Effector memory CD4-positive, alpha-beta T cell (primary cell): ENCODE data around the gene RAB10.

ENCODE experiments used
- DNase-seq, 3 donors: peaks; one replicate each; pipeline ENCODE4 v3.0.0-alpha.2; 2020
- H3K27ac ChIP-seq: 2 replicates; pipeline ENCODE4 v1.7.0; 2013; ENCODE audit warnings: mild to moderate bottlenecking, low read length, moderate library complexity; ENCODE audit not compliant: insufficient read depth, poor library complexity, severe bottlenecking
- H3K27me3 ChIP-seq: replicated peaks from 2 replicates; pipeline ENCODE4 v1.7.0; 2013; ENCODE audit warnings: mild to moderate bottlenecking, low read length; ENCODE audit not compliant: insufficient read depth, control insufficient read depth, poor library complexity, severe bottlenecking
- H3K36me3 ChIP-seq: 2 replicates; pipeline ENCODE4 v1.7.0; 2013; ENCODE audit warnings: mild to moderate bottlenecking, low read length, moderate library complexity; ENCODE audit not compliant: control insufficient read depth, insufficient read depth
- H3K4me1 ChIP-seq: 2 replicates; pipeline ENCODE4 v1.7.0; 2013; ENCODE audit warnings: low read length, mild to moderate bottlenecking; ENCODE audit not compliant: control insufficient read depth, insufficient read depth, poor library complexity, severe bottlenecking
- H3K4me3 ChIP-seq: 2 replicates; pipeline ENCODE4 v1.7.0; 2013; ENCODE audit warnings: low read length, low read depth, mild to moderate bottlenecking; ENCODE audit not compliant: insufficient read depth, poor library complexity, severe bottlenecking
- H3K9me3 ChIP-seq: 2 replicates; pipeline ENCODE4 v1.7.0; 2013; ENCODE audit warnings: mild to moderate bottlenecking, low read length, moderate library complexity; ENCODE audit not compliant: control insufficient read depth

RAB10 gene

DNA sequence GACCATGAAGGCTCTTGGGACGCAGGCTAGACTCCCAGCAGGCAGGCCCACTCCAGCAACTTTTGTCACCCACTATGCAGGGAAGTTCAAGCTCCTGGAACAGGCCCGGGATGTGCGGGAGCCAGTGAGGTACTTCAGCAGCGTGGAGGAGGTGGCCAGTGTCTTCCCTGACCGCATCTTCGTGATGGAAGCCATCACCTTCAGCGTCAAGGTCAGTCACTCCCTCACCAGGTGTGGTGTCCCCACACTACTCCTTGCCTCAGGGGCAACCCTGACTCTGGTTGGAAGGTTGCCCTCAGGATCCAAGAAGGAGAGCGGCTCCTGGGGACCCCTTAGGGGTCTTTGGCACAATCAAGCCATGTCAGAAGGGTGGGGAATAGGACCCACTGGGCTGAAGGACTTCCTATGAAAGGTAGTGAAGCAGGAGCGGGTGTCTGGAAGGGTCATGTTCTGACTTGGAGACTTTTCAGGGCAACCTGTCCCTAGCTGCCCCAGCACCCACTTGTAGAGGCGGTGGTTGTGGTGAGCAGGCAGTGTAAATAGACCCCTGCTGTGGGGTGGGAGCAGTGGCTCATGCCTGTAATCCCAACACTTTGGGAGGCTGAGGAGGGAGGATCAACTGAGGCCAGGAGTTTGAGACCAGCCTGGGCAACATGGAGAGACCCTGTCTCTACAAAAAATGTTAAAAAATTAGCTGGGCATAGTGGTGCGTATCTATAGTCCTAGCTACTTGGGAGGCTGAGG lies 149.2 kb downstream of the RAB10 start:
- Histone ChIP-seq H3K9me3 (no peaks in the 10 kb centered on the region), H3K36me3 (no peaks in the 10 kb centered on the region), H3K27me3 (no peaks in the 10 kb centered on the region), H3K4me1 (peaks cover 14% of the 10 kb centered on the region), H3K4me3 (no peak overlapping the region), H3K27ac (no peak overlapping the region)
- no peak for DNase-seq

DNA sequence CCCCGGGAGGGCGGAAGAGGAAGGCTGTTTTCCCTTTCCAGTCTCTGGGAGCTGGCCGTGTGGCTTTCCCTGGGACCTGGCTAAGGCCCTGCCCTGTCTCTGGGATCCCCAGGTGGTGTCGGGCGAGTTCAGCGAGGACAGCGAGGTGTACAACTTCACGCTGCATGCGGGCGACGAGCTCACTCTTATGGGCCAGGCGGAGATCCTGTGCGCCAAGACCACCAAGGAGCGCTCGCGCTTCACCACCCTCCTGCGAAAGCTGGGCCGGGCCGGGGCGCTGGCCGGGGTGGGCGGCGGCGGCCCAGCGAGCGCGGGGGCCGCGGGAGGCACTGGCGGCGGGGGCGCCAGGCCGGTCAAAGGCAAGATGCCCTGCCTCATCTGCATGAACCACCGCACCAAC lies 150.2 kb downstream of the RAB10 start:
- H3K36me3 ChIP-seq = no peaks in the 10 kb centered on the region
- H3K4me3 ChIP-seq = peak overlapping the region; percentile 58
- H3K27me3 ChIP-seq = no peaks in the 10 kb centered on the region
- H3K4me1 ChIP-seq = peaks cover 11% of the 10 kb centered on the region
- no peak for DNase-seq
- no peak overlapping the region for H3K27ac ChIP-seq
- H3K9me3 ChIP-seq = no peaks in the 10 kb centered on the region

DNA sequence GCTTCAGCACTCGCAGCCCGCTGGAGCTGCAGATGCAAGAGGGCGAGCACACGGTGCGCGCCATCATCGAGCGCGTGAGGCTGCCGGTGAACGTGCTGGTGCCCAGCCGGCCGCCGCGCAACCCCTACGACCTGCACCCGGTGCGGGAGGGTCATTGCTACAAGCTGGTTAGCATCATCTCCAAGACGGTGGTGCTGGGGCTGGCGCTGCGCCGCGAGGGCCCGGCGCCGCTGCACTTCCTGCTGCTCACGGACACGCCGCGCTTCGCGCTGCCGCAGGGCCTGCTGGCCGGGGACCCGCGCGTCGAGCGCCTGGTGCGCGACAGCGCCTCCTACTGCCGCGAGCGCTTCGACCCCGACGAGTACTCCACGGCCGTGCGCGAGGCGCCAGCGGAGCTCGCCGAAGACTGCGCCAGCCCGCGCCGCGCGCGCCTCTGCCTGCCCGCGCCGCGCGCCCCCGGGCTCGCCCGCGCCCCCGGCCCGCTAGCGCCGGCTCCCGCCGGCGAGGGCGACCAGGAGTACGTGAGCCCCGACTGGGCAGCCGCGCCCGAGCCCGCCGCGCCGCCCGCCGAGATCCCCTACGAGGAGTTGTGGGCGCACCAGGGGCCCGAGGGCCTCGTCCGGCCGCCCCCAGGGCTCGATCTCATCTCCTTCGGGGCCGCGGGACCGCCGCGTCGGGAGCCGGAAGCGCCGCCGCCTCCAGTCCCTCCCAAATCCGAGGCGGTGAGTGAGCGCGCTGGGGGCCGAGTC lies 150.8 kb downstream of the RAB10 start:
- H3K9me3 ChIP-seq = no peaks in the 10 kb centered on the region
- H3K27ac ChIP-seq = peak overlapping the region; percentile 37
- H3K4me1 ChIP-seq = peaks cover 7% of the 10 kb centered on the region
- no peaks in the 10 kb centered on the region for H3K36me3 ChIP-seq
- H3K4me3 ChIP-seq = peak overlapping the region; percentile 70
- DNase-seq = peak; percentile 63 to 71 (median 68)
- H3K27me3 ChIP-seq = no peaks in the 10 kb centered on the region

DNA sequence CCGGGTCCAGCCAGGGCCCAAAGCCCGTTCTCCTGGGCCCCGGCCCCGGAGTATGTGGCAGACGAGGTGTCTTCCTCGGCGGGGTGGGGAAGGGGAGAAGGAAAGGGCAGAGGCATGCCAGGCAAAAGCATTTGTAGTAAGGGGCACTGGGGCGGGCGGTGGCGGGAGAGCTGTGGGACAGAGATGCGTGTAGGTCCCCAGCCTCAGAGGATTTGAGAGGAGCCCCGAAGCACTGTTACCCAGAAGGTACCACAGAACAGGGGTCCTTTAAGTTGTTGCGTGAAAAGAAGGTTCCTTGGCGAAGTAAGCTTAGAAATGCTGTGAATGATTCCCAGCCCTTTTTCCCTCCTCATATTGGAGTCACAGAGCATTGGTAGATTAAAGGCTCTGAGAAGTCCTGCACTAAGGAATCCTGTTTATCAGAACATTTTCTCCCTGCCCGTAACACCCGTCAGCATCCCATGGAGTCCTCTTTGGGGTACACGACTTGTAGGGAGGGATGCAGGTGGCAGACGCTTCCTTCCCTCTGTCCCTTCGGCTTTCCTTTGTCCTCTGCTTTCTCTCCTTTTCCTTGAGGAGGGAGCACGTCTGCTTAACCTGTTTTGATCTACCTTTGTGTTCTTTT lies 151.5 kb downstream of the RAB10 start:
- Histone ChIP-seq H3K36me3 (peaks cover 2% of the 10 kb centered on the region), H3K27ac (peak overlapping the region; percentile 37), H3K27me3 (no peaks in the 10 kb centered on the region)

DNA sequence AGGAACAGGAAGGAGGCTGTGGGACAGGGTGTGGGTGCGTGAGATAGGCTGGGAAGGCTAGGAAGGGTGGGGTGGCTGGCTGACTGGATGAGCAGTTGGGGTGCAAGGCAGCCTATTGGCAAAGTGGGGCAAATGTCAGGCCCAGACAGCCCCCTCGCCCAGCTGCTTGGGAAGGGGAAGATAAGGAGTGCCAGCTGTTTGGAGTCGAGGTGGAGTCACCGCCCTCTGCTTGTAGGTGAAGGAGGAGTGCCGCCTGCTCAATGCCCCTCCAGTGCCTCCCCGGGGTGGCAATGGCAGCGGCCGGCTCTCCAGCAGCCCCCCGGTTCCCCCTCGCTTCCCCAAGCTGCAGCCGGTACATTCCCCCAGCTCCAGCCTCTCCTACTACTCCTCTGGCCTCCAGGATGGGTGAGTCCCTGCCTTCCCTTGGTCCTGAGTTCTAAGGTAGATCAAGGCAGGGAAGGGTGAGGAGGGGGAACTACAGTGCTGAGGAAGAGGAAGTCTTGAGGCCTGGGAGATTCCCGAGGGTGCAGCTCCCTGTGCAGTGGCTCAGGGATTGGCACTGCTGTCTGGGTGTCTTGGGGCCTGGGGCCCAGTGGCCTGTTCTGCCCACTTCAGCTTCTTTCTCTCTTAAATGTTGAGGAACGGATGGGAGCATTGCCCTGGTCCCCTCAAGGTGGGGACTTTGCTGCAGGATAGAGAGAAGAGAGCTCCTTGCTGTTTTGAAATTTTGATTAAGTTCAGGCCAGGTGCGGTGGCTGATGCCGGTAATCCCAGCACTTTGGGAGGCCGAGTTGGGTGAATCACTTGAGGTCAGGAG lies 152.3 kb downstream of the RAB10 start:
- Histone ChIP-seq H3K27me3 (no peaks in the 10 kb centered on the region), H3K4me1 (peaks cover 7% of the 10 kb centered on the region), H3K27ac (no peak overlapping the region), H3K9me3 (no peaks in the 10 kb centered on the region), H3K4me3 (no peak overlapping the region), H3K36me3 (peaks cover 9% of the 10 kb centered on the region)
- DNase-seq = no peak

More for the DNA sequence above, 151.5 kb downstream of the RAB10 start:
- DNase-seq = no peak
- Histone ChIP-seq H3K9me3 (no peaks in the 10 kb centered on the region), H3K4me1 (peaks cover 7% of the 10 kb centered on the region), H3K4me3 (peak overlapping the region; percentile 70)
